HG02840 (cell line): ENCODE data around the gene MYZAP.

Experiments used
- ATAC-seq: cut with Tn5 transposase; IDR thresholded peaks from one replicate; pipeline ENCODE4 v1.9.1; 2021; ENCODE audit warnings: mild to moderate bottlenecking, moderate library complexity, moderate number of reproducible peaks; ENCODE audit not compliant: unreplicated experiment, low FRiP score

Gene MYZAP, protein sequence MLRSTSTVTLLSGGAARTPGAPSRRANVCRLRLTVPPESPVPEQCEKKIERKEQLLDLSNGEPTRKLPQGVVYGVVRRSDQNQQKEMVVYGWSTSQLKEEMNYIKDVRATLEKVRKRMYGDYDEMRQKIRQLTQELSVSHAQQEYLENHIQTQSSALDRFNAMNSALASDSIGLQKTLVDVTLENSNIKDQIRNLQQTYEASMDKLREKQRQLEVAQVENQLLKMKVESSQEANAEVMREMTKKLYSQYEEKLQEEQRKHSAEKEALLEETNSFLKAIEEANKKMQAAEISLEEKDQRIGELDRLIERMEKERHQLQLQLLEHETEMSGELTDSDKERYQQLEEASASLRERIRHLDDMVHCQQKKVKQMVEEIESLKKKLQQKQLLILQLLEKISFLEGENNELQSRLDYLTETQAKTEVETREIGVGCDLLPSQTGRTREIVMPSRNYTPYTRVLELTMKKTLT

DNA sequence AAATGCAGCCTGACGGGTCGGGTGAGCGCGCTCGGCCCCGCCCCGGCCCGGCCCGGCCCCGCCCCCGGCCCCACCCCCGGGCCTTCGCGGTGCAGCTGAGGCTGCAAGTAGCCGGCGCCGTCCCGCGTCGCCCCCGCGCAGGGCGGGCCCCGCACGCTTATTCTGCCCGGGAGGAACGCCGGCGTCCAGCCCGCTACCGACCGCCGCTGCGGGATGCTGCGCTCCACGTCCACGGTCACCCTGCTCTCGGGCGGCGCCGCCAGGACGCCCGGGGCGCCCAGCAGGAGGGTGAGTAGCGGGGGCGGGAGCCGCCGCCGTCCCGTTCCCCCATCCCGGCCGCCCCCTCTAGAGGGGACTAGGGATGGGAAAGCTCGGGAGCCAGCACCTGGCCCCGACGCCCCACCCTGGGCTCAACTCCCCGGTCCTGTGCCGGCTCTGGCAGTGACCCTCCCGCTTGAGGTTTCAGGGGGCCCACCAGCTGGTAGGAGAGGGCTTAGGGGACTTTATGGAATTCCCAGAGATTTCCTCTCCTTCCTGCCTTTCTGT lies at the start of gene MYZAP:
Gene MYZAP, plus strand, starts transcription at position 83 of the 546 bp plus-strand sequence. Its CDS starts 131 bp downstream, at position 214.
- no peak for ATAC-seq

- no peak for ATAC-seq
Observed at GRCh38 chr15:57542505-57542817, 49.2 kb upstream of the MYZAP start.

DNA sequence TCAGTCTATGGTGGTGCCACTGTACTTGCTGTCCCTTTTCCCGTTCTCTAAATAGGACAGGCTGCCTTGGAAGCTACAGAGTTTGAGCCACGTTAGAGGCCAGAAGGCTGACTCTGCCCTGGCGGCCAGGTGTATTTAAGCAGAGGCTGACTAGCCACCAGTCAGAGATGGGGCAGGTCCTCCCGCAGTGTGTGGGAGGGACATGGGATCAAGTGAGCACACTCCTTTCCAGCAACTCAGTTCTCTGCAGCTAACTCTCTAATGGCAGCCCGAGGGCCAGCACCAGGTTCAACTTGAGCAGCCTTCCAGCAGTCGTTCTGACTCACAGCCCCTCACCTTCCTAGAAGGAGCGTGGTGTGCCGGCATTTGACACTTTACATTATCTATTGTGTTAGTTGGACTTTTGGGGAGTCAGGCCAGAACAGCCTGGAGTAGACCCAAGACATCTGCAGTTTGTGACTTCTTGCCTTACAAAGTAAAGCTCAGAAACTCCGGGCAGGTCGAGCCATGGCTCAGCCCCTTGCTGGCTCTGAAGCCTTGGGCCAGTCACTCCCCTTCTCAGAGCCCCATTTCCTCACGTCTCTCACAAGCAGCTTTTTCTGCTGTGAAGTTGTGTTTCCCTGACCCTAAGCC lies 46.7 kb upstream of the MYZAP start:
- ATAC-seq: no peak

- no peak for ATAC-seq
Observed at GRCh38 chr15:57545995-57546394, 45.7 kb upstream of the MYZAP start.

DNA sequence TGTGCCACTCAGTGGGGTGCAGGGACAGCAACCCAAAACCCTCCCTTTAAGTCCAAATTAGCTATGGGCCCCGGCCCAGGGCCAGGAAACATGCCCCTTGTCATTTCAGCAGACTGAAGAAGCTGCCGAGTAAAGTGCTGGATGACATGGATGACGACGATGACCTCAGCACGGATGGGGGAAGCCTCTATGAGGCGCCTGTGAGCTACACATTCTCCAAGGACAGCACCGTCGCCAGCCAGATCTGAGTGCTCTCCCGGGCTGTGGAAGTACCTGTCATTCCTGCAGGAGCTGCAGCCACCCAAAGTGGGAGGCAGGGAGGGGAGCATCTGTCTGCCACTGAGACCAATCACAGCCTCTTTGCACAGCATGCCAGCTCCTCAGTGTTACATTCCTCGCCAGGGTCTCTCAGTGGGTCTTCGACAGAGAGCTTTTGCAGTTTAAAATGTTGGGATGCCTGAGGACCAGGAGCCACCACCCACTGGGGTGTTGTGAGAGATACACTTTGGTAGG lies 44.4 kb upstream of the MYZAP start:
- ATAC-seq: no peak

- no peak for ATAC-seq
Observed at GRCh38 chr15:57548351-57548750, 43.4 kb upstream of the MYZAP start.

- ATAC-seq: no peak
Observed at GRCh38 chr15:57548835-57549234, 42.9 kb upstream of the MYZAP start.

- no peak for ATAC-seq
Observed at GRCh38 chr15:57549935-57550334, 41.8 kb upstream of the MYZAP start.

- no peak for ATAC-seq
Observed at GRCh38 chr15:57550640-57551039, 41.1 kb upstream of the MYZAP start.

- ATAC-seq: no peak
Observed at GRCh38 chr15:57551715-57552677, 39.7 kb upstream of the MYZAP start.

- no peak for ATAC-seq
Observed at GRCh38 chr15:57552678-57553334, 38.9 kb upstream of the MYZAP start.

DNA sequence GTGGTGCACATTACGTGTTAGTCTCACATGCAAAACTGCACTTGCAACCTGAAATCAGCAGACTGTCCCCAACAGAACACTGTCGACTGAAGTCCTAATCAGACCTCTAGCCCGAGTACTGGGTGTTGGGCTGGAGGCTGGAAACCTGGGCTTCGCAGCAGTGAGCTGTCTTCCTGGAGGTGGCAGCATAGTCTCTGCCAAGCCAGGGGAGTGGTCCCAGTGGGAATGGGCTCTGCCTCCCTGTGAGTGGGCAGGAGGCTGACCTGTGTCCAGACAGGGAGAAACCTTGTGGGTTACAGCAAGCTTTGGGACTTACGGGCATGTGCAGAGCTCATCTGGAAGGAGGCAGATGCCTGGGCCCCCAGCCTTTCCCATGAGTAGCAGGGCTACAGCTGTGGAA lies 38.2 kb upstream of the MYZAP start:
- no peak for ATAC-seq

DNA sequence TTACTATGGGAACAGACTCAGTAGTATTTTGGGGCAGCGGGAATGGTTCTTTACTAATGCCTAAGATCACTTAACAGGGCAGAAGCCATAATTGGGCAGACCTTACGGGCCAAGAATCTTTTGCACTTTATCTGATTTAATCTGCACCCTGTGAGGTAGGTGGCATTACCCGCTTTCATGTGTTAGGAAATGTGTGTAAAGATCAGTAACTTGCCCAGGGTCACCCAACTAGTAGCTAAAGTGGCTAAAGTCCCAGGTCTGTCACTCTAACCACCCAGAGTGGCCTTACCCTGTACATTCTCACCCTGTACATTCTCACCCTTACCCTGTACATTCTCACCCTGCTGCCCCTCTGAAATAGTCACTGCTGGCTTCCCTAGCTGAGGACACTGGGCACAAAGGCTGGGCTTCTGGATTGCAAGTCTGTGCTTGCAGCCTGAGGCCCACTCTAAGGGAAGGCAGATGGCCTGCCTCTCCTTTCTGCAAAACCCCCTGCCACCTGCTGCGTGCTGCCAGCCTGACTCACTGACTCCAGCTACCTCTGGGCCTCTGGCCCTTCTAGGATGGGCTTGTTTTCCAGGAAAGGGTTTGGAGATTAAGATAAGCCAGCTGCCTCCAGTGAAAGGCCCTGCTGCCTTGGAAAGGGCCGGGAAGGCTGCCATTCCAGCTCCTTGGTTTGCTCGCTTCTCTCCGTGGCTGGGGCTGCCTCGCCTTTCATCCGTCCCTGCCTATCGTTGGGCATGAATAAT lies 37.5 kb upstream of the MYZAP start:
- ATAC-seq: no peak

- no peak for ATAC-seq
Observed at GRCh38 chr15:57554812-57555179, 36.9 kb upstream of the MYZAP start.

GRCh38 chr15:57555270-57555669 lies 36.4 kb upstream of the MYZAP start:
- ATAC-seq: no peak

- ATAC-seq: no peak
Observed at GRCh38 chr15:57556040-57556439, 35.7 kb upstream of the MYZAP start.

- ATAC-seq: no peak
Observed at GRCh38 chr15:57557267-57557666, 34.4 kb upstream of the MYZAP start.

- ATAC-seq: no peak
Observed at GRCh38 chr15:57557810-57558209, 33.9 kb upstream of the MYZAP start.

GRCh38 chr15:57559875-57560274 lies 31.8 kb upstream of the MYZAP start:
- ATAC-seq: no peak
